Colonic mucosa (tissue), 4 donors: ENCODE data around the gene FAHD2A. TPM values are rescaled to one million over a fixed set of nuclear protein-coding genes. Genes with fewer than 3 reads are reported as not detected.

ENCODE experiments used
- DNase-seq: peaks from one replicate; pipeline ENCODE4 v3.0.0-alpha.2; 2020
- H3K27ac ChIP-seq: fragments of 200-600 bp; one replicate; pipeline ENCODE4 v1.8.0; 2021
- H3K27me3 ChIP-seq: fragments of 200-600 bp; one replicate; pipeline ENCODE4 v1.8.0; 2021
- H3K36me3 ChIP-seq: fragments of 200-600 bp; one replicate; pipeline ENCODE4 v1.8.0; 2021
- H3K4me1 ChIP-seq: fragments of 200-600 bp; one replicate; pipeline ENCODE4 v1.8.0; 2021; ENCODE audit warnings: mild to moderate bottlenecking
- H3K4me3 ChIP-seq: fragments of 200-600 bp; one replicate; pipeline ENCODE4 v1.8.0; 2021
- H3K9ac ChIP-seq, 2 donors: one replicate each; pipeline ENCODE4 v1.7.0; 2013; ENCODE audit warnings: control low read depth in 2 of 2, low read depth in 2 of 2, low read length in 2 of 2
- H3K9me3 ChIP-seq: fragments of 200-600 bp; one replicate; pipeline ENCODE4 v1.8.0; 2021
- intact Hi-C: fragments of 100-400 bp; cut with DNase I; formaldehyde crosslinking; loops from one replicate; pipeline ENCODE4 v1.14.1; 2022
- total RNA-seq, 2 donors: library from RNA; stranded (reverse); fragmentation: NEBNext Ultra II Directional in 1 of 2; extraction: Animal tissue kit (Norgen Biotek cat#: 25700) in 1 of 2; gene quantifications; one replicate each; pipeline ENCODE4 v1.2.1, GENCODE V29; 2021
- TF ChIP-seq, protein P1 (sequence below): fragments of 200-600 bp; IDR thresholded peaks from one replicate; pipeline ENCODE4 v1.8.0; 2022; ENCODE audit warnings: antibody characterized with exemption, mild to moderate bottlenecking
- donor health status: healthy.
- donor health status: DM: no; HTN: no; CAD: no.
- donor health status: DM: no; HTN: no; CAD: no.

FAHD2A gene
- total RNA-seq, 2 donors from 2014 or later, result 21.0 to 28.9 TPM

DNA sequence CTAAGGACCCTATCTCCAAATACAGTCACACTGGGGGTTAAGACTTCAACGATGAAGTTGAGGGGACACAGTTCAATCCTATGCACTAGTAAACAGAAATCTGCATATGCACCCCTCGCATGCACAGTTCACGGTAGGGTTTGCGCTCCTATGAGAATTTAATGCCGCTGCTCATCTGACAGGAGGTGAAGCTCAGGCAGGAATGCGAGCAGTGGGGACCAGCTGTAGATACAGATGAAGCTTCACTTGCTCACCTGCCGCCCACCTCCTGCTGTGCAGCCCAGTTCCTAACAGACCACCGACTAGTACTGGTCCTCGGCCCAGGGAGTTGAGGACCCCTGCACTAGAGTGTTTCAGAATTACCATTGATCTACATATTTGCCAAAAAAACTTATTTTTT, 40.0 kb upstream of the FAHD2A start:
- Histone ChIP-seq H3K9me3 (no peaks in the 10 kb centered on the region), H3K4me1 (no peaks in the 10 kb centered on the region), H3K36me3 (no peaks in the 10 kb centered on the region), H3K27ac (no peak overlapping the region), H3K27me3 (no peaks in the 10 kb centered on the region), H3K4me3 (no peak overlapping the region), H3K9ac (no peak overlapping the region)
- DNase-seq, result no peak
- TF ChIP-seq, protein P1, sequence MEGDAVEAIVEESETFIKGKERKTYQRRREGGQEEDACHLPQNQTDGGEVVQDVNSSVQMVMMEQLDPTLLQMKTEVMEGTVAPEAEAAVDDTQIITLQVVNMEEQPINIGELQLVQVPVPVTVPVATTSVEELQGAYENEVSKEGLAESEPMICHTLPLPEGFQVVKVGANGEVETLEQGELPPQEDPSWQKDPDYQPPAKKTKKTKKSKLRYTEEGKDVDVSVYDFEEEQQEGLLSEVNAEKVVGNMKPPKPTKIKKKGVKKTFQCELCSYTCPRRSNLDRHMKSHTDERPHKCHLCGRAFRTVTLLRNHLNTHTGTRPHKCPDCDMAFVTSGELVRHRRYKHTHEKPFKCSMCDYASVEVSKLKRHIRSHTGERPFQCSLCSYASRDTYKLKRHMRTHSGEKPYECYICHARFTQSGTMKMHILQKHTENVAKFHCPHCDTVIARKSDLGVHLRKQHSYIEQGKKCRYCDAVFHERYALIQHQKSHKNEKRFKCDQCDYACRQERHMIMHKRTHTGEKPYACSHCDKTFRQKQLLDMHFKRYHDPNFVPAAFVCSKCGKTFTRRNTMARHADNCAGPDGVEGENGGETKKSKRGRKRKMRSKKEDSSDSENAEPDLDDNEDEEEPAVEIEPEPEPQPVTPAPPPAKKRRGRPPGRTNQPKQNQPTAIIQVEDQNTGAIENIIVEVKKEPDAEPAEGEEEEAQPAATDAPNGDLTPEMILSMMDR, result no peak
- intact Hi-C loops, result no loop called here

DNA sequence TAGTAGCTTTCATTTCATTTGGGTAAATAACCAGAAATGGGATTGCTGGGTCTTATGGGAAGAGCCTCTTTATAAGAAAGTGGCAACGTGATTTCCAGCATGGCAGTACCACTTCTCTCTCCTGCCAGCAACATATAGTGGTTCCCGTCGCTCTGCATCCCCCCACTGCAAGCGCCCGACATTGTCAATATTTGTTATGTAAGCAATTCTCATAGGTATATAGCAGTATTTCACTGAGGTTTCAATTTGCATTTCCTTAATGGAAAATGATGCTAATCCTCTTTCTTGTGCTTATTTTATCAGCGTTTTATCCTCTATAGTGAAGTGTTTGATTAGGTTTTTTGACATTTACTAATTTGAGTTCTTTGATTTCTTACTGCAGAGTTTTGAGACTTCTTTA, 36.0 kb upstream of the FAHD2A start:
- no peaks in the 10 kb centered on the region for H3K4me1 ChIP-seq
- H3K9me3 ChIP-seq, result no peaks in the 10 kb centered on the region
- no peak overlapping the region for H3K27ac ChIP-seq
- no peaks in the 10 kb centered on the region for H3K36me3 ChIP-seq
- no peak overlapping the region for H3K4me3 ChIP-seq
- TF ChIP-seq, protein P1, result no peak
- intact Hi-C loops, result no loop called here
- H3K27me3 ChIP-seq, result no peaks in the 10 kb centered on the region
- H3K9ac ChIP-seq, result no peak overlapping the region
- DNase-seq, result no peak

DNA sequence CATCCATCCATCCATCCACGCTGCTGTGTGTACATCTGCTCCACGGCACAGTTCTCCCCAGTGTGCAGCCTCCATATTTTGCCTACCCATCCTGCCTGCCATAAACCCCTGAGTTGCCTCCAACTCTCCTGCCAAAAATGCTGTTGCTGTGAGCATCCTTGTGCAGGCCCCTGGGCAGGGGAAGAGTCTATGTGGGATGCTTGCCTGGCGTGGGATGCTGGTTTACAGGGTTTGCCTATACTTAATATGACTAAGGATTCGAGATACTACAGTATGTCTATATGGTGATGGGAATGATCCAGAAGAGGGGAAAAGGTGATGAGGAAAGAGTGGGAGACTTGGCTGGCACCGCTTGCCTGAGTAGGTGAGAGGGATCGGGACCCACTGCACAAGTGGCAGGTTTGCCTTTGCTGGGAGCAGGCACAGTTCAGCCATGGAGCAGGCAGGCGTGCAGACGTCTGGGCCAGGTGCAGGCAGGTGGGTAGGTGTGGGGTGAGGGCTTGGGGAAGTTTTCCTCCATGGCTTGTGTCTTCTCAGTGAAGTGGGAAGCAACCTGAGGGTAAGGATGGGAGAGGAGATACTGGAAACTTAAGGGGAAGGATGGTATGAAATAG, 30.2 kb upstream of the FAHD2A start:
- Histone ChIP-seq H3K4me3 (no peak overlapping the region), H3K36me3 (no peaks in the 10 kb centered on the region), H3K9ac (no peak overlapping the region), H3K27me3 (no peaks in the 10 kb centered on the region), H3K9me3 (no peaks in the 10 kb centered on the region), H3K27ac (no peak overlapping the region), H3K4me1 (no peaks in the 10 kb centered on the region)
- intact Hi-C loops, result no loop called here
- no peak for DNase-seq
- TF ChIP-seq, protein P1, result no peak

DNA sequence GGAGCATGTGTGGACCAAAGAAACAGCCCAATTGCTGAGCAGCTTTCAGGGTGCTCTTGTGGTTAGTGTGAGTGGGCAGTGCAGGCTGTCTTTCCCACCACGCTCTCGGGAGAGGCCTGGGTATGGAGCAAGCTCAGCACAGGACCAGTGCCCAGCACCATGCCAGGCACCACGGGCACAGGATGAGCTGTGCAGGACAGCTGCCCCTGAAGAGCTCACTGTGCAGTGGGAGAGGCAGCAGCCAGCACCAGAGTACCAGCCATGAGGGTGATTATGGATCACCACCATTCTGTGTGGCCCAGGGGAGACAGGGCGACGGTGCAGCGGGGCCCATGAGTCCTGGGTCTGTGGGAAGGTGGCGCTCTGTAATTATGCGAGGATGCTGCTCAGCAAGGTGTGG, 29.7 kb upstream of the FAHD2A start:
- Histone ChIP-seq H3K9ac (no peak overlapping the region), H3K36me3 (no peaks in the 10 kb centered on the region), H3K9me3 (no peaks in the 10 kb centered on the region), H3K4me1 (no peaks in the 10 kb centered on the region), H3K4me3 (no peak overlapping the region), H3K27ac (no peak overlapping the region), H3K27me3 (no peaks in the 10 kb centered on the region)
- TF ChIP-seq, protein P1, result no peak
- no peak for DNase-seq
- intact Hi-C loops, result no loop called here

DNA sequence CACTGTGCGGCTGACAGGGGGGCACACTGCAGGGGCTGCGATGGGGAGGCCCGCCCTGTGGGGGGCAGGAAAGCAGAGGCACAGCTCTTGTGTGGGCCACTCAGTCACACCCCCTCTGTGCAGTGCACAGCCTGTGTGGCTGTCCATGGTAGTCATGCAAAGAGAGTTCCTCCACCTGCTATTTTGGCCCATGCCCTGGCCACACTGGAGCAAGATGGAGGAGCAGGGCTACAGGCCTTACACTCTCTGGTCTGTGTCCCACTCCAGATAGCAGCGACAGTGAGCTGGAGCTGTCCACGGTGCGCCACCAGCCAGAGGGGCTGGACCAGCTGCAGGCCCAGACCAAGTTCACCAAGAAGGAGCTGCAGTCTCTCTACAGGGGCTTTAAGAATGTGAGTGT, 28.5 kb upstream of the FAHD2A start:
- TF ChIP-seq, protein P1, result no peak
- Histone ChIP-seq H3K4me1 (no peaks in the 10 kb centered on the region), H3K27me3 (no peaks in the 10 kb centered on the region), H3K9me3 (no peaks in the 10 kb centered on the region), H3K27ac (no peak overlapping the region), H3K36me3 (no peaks in the 10 kb centered on the region), H3K9ac (no peak overlapping the region), H3K4me3 (no peak overlapping the region)
- intact Hi-C loops, result no loop called here
- DNase-seq, result no peak
